Fibroblast of lung (primary cell): ENCODE data around the gene UXS1. TPM values are rescaled to one million over a fixed set of nuclear protein-coding genes. Genes with fewer than 3 reads are reported as not detected.

Source experiments
- DNase-seq, 2 donors: peaks; one replicate each; pipeline versions ENCODE4 v3.0.0 to v3.0.0-alpha.2; 2010; ENCODE audit warnings: low read depth in 2 of 2
- H2AFZ ChIP-seq: 2 replicates; pipeline ENCODE4 v1.5.1; 2012; ENCODE audit warnings: low read length, control low read depth, inconsistent platforms
- H3K27ac ChIP-seq: 2 replicates; pipeline ENCODE4 v1.5.1; 2011; ENCODE audit warnings: low read length, control low read depth; ENCODE audit not compliant: insufficient read depth
- H3K27me3 ChIP-seq: 2 replicates; pipeline ENCODE4 v1.5.1; 2011; ENCODE audit warnings: mild to moderate bottlenecking, low read length; ENCODE audit not compliant: control insufficient read depth, insufficient read depth
- H3K36me3 ChIP-seq: 2 replicates; pipeline ENCODE4 v1.5.1; 2011; ENCODE audit warnings: low read length; ENCODE audit not compliant: control insufficient read depth, insufficient read depth
- H3K4me1 ChIP-seq: 2 replicates; pipeline ENCODE4 v1.5.1; 2011; ENCODE audit warnings: low read length; ENCODE audit not compliant: control insufficient read depth, insufficient read depth; ENCODE audit errors: extremely low read depth
- H3K4me2 ChIP-seq: 2 replicates; pipeline ENCODE4 v1.5.1; 2011; ENCODE audit warnings: low read length, control low read depth; ENCODE audit not compliant: insufficient read depth; ENCODE audit errors: extremely low read depth
- H3K4me3 ChIP-seq, 4 experiments: fragments of 200-600 bp in 1 of 4; sonication (generic) in 1 of 4; replicated peaks in 1 of 4; 2 replicates each; pipeline ENCODE4 v1.5.1; 2011 to 2016; ENCODE audit warnings: low read length in 4 of 4, low read depth in 3 of 4, mild to moderate bottlenecking in 3 of 4, control low read depth in 2 of 4, inconsistent platforms in 1 of 4, mixed read lengths in 1 of 4; ENCODE audit not compliant: insufficient read depth in 1 of 4; ENCODE audit errors: control extremely low read depth in 1 of 4
- H3K79me2 ChIP-seq: 2 replicates; pipeline ENCODE4 v1.5.1; 2012; ENCODE audit warnings: mild to moderate bottlenecking, low read length, inconsistent platforms; ENCODE audit not compliant: control insufficient read depth, insufficient read depth
- H3K9ac ChIP-seq: 2 replicates; pipeline ENCODE4 v1.5.1; 2011; ENCODE audit warnings: mild to moderate bottlenecking, low read length, control low read depth; ENCODE audit not compliant: insufficient read depth
- H3K9me3 ChIP-seq: 2 replicates; pipeline ENCODE4 v1.5.1; 2012; ENCODE audit warnings: low read depth, low read length; ENCODE audit not compliant: control insufficient read depth, insufficient read depth
- H4K20me1 ChIP-seq: 2 replicates; pipeline ENCODE4 v1.5.1; 2011; ENCODE audit warnings: low read length; ENCODE audit not compliant: control insufficient read depth, insufficient read depth; ENCODE audit errors: extremely low read depth
- EZH2 ChIP-seq: IDR thresholded peaks from 2 replicates; pipeline ENCODE4 v1.5.1; 2012; ENCODE audit warnings: low read length, control low read depth, mild to moderate bottlenecking; ENCODE audit errors: missing control alignments
- polyA plus RNA-seq, 2 donors: library from polyadenylated mRNA; depleted of rRNA in 1 of 2; stranded (reverse) in 1 of 2; unstranded in 1 of 2; fragments of >200 nt; gene quantifications; 2 replicates each; pipeline ENCODE4 v1.2.1, GENCODE V29; 2011 to 2012; ENCODE audit warnings: missing spikeins in 1 of 2
- total RNA-seq: library from RNA; depleted of rRNA; stranded (reverse); fragments of >200 nt; gene quantifications from 2 replicates; pipeline ENCODE4 v1.2.1, GENCODE V29; 2014
- TF ChIP-seq, protein P1 (sequence below), 2 donors: IDR thresholded peaks in 1 of 2; conservative IDR thresholded peaks in 1 of 2; 1 replicate in 1 of 2; 2 replicates in 1 of 2; pipeline ENCODE4 v1.5.1; 2011 to 2012; ENCODE audit warnings: low read length in 2 of 2, control low read depth in 1 of 2, inconsistent platforms in 1 of 2, low read depth in 1 of 2, mild to moderate bottlenecking in 1 of 2

The UXS1 gene
- total and polyA plus RNA-seq, 2 donors (not counting 1 experiment from before 2014, with no cell fraction given) = 23.1 to 59.8 TPM

- Histone ChIP-seq H3K27me3 (no peaks in the 10 kb centered on the region), H3K27ac (peak overlapping the region; percentile 15), H3K4me2 (no peak overlapping the region), H3K9me3 (no peaks in the 10 kb centered on the region), H3K4me3 (no peak overlapping the region), H3K36me3 (no peaks in the 10 kb centered on the region), H3K79me2 (no peaks in the 10 kb centered on the region), H4K20me1 (no peaks in the 10 kb centered on the region), H2AFZ (no peak overlapping the region), H3K9ac (no peak overlapping the region), H3K4me1 (no peaks in the 10 kb centered on the region)
- peak in 1 of 2 donors; percentile 29 for DNase-seq
- TF ChIP-seq, protein P1, sequence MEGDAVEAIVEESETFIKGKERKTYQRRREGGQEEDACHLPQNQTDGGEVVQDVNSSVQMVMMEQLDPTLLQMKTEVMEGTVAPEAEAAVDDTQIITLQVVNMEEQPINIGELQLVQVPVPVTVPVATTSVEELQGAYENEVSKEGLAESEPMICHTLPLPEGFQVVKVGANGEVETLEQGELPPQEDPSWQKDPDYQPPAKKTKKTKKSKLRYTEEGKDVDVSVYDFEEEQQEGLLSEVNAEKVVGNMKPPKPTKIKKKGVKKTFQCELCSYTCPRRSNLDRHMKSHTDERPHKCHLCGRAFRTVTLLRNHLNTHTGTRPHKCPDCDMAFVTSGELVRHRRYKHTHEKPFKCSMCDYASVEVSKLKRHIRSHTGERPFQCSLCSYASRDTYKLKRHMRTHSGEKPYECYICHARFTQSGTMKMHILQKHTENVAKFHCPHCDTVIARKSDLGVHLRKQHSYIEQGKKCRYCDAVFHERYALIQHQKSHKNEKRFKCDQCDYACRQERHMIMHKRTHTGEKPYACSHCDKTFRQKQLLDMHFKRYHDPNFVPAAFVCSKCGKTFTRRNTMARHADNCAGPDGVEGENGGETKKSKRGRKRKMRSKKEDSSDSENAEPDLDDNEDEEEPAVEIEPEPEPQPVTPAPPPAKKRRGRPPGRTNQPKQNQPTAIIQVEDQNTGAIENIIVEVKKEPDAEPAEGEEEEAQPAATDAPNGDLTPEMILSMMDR (conservative IDR thresholded peaks at IDR 0.05 in 1 of 2, IDR thresholded peaks at IDR 0.05 in 1 of 2; ENCODE audit: low read depth in 1 of 2, low read length in 2 of 2) = no peak
- TF ChIP-seq EZH2 = no peak
Measured at GRCh38 chr2:106147665-106148064, 46.4 kb downstream of the UXS1 start.

GRCh38 chr2:106147159-106147558, 46.9 kb downstream of the UXS1 start:
- Histone ChIP-seq H3K27me3 (no peaks in the 10 kb centered on the region), H3K9ac (no peak overlapping the region)

DNA sequence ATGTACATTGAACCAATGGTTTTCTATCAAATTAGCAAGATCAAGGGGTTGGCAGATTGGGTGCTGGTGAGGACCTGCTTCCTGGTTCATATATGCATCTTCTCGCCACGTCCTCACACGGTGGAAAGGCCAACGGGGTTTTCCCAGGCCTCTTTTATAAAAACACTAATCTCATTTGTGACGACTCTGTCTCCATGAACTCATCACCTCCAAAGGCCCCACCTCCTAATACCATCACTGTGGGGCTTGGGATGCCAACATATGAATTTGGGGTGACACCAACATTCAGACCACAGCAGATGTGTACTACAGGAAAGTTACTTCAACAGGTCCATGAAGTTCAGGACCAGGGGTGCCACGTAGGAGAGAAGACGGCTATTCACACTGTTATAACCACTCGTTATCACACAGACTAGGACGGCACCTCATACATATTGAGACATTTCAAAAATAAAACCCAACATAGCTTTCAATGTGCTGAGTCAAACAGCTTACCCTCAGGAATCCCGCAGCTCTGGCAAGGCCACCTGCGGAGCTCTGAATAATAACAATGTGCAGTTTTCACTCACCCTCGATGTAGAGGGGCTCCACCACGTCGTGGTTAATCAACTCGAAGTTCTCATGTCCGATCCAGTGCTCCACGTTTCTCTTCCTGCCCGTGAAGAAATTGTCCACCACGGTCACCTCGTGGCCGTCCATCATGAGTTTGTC, 49.3 kb downstream of the UXS1 start:
- Histone ChIP-seq H3K4me1 (no peaks in the 10 kb centered on the region), H3K9me3 (no peaks in the 10 kb centered on the region), H3K27ac (no peak overlapping the region), H2AFZ (no peak overlapping the region), H3K4me2 (no peak overlapping the region), H3K27me3 (no peaks in the 10 kb centered on the region), H3K9ac (no peak overlapping the region), H3K36me3 (no peaks in the 10 kb centered on the region), H3K79me2 (no peaks in the 10 kb centered on the region), H4K20me1 (no peaks in the 10 kb centered on the region), H3K4me3 (no peak overlapping the region)
- peak in 1 of 2 donors; percentile 28 for DNase-seq
- no peak for TF ChIP-seq EZH2
- TF ChIP-seq, protein P1 (conservative IDR thresholded peaks at IDR 0.05 in 1 of 2, IDR thresholded peaks at IDR 0.05 in 1 of 2; ENCODE audit: low read depth in 1 of 2, low read length in 2 of 2) = no peak

More at GRCh38 chr2:106147159-106147558, 46.9 kb downstream of the UXS1 start:
- Histone ChIP-seq H3K79me2 (no peaks in the 10 kb centered on the region), H3K4me1 (no peaks in the 10 kb centered on the region), H3K27ac (peak overlapping the region; percentile 15), H2AFZ (no peak overlapping the region), H3K4me2 (no peak overlapping the region), H3K4me3 (no peak overlapping the region), H3K36me3 (no peaks in the 10 kb centered on the region), H4K20me1 (no peaks in the 10 kb centered on the region), H3K9me3 (no peaks in the 10 kb centered on the region)
- peak; percentile 31 to 75 for DNase-seq
- TF ChIP-seq, protein P1 (conservative IDR thresholded peaks at IDR 0.05 in 1 of 2, IDR thresholded peaks at IDR 0.05 in 1 of 2; ENCODE audit: low read depth in 1 of 2, low read length in 2 of 2) = no peak
- TF ChIP-seq EZH2 = no peak
